Heart left ventricle (tissue), 16 donors: ENCODE data around the gene EIF2S3. TPM values are rescaled to one million over a fixed set of nuclear protein-coding genes. Genes with fewer than 3 reads are reported as not detected.

Experiments used
- ATAC-seq, 4 donors: fragments of 200-7000 bp; cut with Tn5 transposase; one replicate each; pipeline ENCODE4 v1.9.1; 2020 to 2022; ENCODE audit warnings: moderate library complexity in 4 of 4, mild to moderate bottlenecking in 3 of 4, moderate number of reproducible peaks in 1 of 4
- DNase-seq, 5 donors: peaks; one replicate each; pipeline ENCODE4 v3.0.0-alpha.2; 2020
- H3K27ac ChIP-seq, 12 donors: fragments of 200-600 bp; sonication (generic) in 4 of 12; one replicate each; pipeline versions ENCODE4 v1.5.0 to v1.8.0; 2016 to 2022; ENCODE audit warnings: mild to moderate bottlenecking in 2 of 12
- H3K27me3 ChIP-seq, 9 donors: fragments of 200-600 bp; sonication (generic) in 2 of 9; one replicate each; pipeline versions ENCODE4 v1.5.1 to v1.8.0; 2016 to 2022; ENCODE audit warnings: mild to moderate bottlenecking in 3 of 9
- H3K36me3 ChIP-seq, 9 donors: fragments of 200-600 bp; sonication (generic) in 2 of 9; one replicate each; pipeline versions ENCODE4 v1.5.0 to v1.8.0; 2018 to 2022; ENCODE audit warnings: mild to moderate bottlenecking in 2 of 9
- H3K4me1 ChIP-seq, 12 donors: fragments of 200-600 bp; sonication (generic) in 4 of 12; one replicate each; pipeline versions ENCODE4 v1.5.0 to v1.8.0; 2016 to 2022; ENCODE audit warnings: mild to moderate bottlenecking in 3 of 12
- H3K4me3 ChIP-seq, 12 donors: fragments of 200-600 bp; sonication (generic) in 4 of 12; one replicate each; pipeline versions ENCODE4 v1.5.0 to v1.8.0; 2017 to 2022; ENCODE audit warnings: mild to moderate bottlenecking in 9 of 12, moderate library complexity in 4 of 12
- H3K9me3 ChIP-seq, 12 donors: fragments of 200-600 bp; sonication (generic) in 4 of 12; one replicate each; pipeline versions ENCODE4 v1.5.0 to v1.8.0; 2016 to 2022; ENCODE audit warnings: mild to moderate bottlenecking in 1 of 12
- POLR2A ChIP-seq, 2 donors: fragments of 450-650 bp; IDR thresholded peaks; one replicate each; pipeline ENCODE4 v1.6.1; 2017; ENCODE audit warnings: antibody characterized with exemption in 2 of 2, mild to moderate bottlenecking in 2 of 2, moderate library complexity in 2 of 2
- WGBS, 4 donors: extraction: QIAGEN DNeasy Blood & Tissue Kit in 2 of 4; methylation state at CpG; one replicate each; pipeline versions ENCODE4 v1.1.5 to v1.1.7; 2013 to 2018; 5-methylcytosine and 5-hydroxymethylcytosine counted together
- intact Hi-C, 10 donors: fragments of 100-400 bp; cut with DNase I; formaldehyde crosslinking; loops; one replicate each; pipeline versions ENCODE4 v1.11.1 to v1.14.2; 2022
- polyA plus RNA-seq, 2 donors: library from polyadenylated mRNA; stranded (reverse); fragments of 200-250 nt; gene quantifications; one replicate each; pipeline ENCODE4 v1.2.3, GENCODE V29; 2013
- total RNA-seq, 9 donors: library from RNA; depleted of rRNA in 2 of 9; stranded (reverse); fragments of >200 nt in 2 of 9; fragmentation: NEBNext Ultra II Directional in 3 of 9; extraction: Animal tissue kit (Norgen Biotek cat#: 25700) in 3 of 9; gene quantifications; one replicate each; pipeline versions ENCODE4 v1.1.0 to v1.2.4, GENCODE V29; 2016 to 2023
- TF ChIP-seq, protein P1 (sequence below), 12 donors: fragments of 200-600 bp; sonication (generic) in 4 of 12; IDR thresholded peaks; one replicate each; pipeline versions ENCODE4 v1.5.0 to v1.8.0; 2018 to 2022; ENCODE audit warnings: antibody characterized with exemption in 12 of 12, mild to moderate bottlenecking in 5 of 12
- donor health status: ischemic (EF 13 %, LVEDD 7.1; RV severe dilation, severe dysfunction).
- donor health status: healthy with polysubstance abuse.
- donor health status: DM: no; HTN: yes; CAD: no.
- donor health status: DM: no; HTN: no; CAD: no.
- donor health status: ischemic (EF 25% LVEDD 6.9; RV normal size, moderate dysfunction).
- donor health status: ischemic (EF 25% LVEDD 5.7; RV mildly dilated, moderate dysfunction).
- donor health status: healthy.
- donor health status: DM: yes; HTN: yes; CAD: no.
- donor health status: ischemic (EF 35%, LVEDD 5.7; RV mildly dilated, moderate dysfunction).
- donor health status: nonischemic (EF 11% LVEDD 7.7; RV severe dilation, severe dysfunction).
- donor health status: DM: yes; HTN: yes; CAD: no.
- donor health status: PGD.
- donor health status: ischemic (EF 29% LVEDD 5.4; RV normal size, mild dysfunction).
- donor health status: nonischemic (EF 23%, LVEDD 6.1; RV moderate dilation, normal function).

The EIF2S3 gene
- total and polyA plus RNA-seq, 11 donors = 22.9 to 126 (median 82.5) TPM

GRCh38 chrX:24026432-24026831 is 28.3 kb upstream of the EIF2S3 start:
- DNase-seq = no peak
- Histone ChIP-seq H3K27ac (peak overlapping the region; percentile 90 to 97 (median 96)), H3K4me3 (peak overlapping the region in 11 of 12 donors; percentile 52 to 99 (median 85)), H3K36me3 (no peaks in the 10 kb centered on the region), H3K9me3 (no peaks in the 10 kb centered on the region), H3K4me1 (peaks cover 0 to 7% (median 0%) of the 10 kb centered on the region in 12 donors), H3K27me3 (peaks cover 0 to 51% (median 0%) of the 10 kb centered on the region in 9 donors)
- no peak for ATAC-seq
- TF ChIP-seq, protein P1, sequence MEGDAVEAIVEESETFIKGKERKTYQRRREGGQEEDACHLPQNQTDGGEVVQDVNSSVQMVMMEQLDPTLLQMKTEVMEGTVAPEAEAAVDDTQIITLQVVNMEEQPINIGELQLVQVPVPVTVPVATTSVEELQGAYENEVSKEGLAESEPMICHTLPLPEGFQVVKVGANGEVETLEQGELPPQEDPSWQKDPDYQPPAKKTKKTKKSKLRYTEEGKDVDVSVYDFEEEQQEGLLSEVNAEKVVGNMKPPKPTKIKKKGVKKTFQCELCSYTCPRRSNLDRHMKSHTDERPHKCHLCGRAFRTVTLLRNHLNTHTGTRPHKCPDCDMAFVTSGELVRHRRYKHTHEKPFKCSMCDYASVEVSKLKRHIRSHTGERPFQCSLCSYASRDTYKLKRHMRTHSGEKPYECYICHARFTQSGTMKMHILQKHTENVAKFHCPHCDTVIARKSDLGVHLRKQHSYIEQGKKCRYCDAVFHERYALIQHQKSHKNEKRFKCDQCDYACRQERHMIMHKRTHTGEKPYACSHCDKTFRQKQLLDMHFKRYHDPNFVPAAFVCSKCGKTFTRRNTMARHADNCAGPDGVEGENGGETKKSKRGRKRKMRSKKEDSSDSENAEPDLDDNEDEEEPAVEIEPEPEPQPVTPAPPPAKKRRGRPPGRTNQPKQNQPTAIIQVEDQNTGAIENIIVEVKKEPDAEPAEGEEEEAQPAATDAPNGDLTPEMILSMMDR (IDR thresholded peaks at IDR 0.05) = no peak
- TF ChIP-seq POLR2A (IDR thresholded peaks at IDR 0.05) = no peak
- 5 to 38% (median 22%) methylated on average over 13 of the region's 13 CpGs for WGBS, 4 donors
- intact Hi-C loops = loop anchor here in 4 of 10 donors (5.0 to 10.0 kb wide), 3 partner anchors 119 to 242 kb away; partner anchors contain the start of genes APOO (in 3 of the 4), CXorf58 (in 3 of the 4) and SAT1 (in 1 of the 4)

DNA sequence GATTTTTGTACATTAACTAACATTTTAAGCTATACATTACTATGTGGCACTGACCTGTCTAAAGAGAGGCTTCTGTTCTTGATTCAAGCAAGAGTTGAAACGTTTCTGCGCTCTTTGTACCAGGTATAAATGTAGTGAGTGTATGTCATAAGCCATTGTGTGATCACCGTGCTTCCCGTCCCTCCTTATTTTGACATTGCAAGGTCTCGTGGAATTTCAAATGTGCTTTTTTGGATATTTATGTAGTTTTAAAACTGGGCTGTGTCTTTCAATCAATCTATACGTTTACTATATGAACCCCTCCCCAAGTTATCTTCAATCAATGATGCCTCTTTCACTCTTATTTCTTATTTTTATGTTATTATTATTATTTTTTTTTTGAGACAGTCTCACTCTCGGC is 27.7 kb upstream of the EIF2S3 start, which contains the start of gene KLHL15:
TSS of gene KLHL15 (minus strand) at position 101 of the 400 bp plus-strand sequence. CDS start 20,493 bp downstream, outside the sequence.
- intact Hi-C loops = loop anchor here in 4 of 10 donors (5.0 to 10.0 kb wide), 3 partner anchors 120 to 242 kb away; partner anchors contain the start of genes APOO (in 3 of the 4), CXorf58 (in 3 of the 4) and SAT1 (in 1 of the 4)
- Histone ChIP-seq H3K9me3 (no peaks in the 10 kb centered on the region), H3K4me3 (peak within 1 kb of the TSS; percentile 45 to 99 (median 82)), H3K36me3 (no peaks in the 10 kb centered on the region), H3K4me1 (peaks cover 0 to 7% (median 0%) of the 10 kb centered on the region in 12 donors), H3K27ac (peak within 1 kb of the TSS; percentile 90 to 97 (median 96)), H3K27me3 (peaks cover 0 to 55% (median 0%) of the 10 kb centered on the region in 9 donors)
- TF ChIP-seq, protein P1 (IDR thresholded peaks at IDR 0.05) = no peak
- TF ChIP-seq POLR2A (IDR thresholded peaks at IDR 0.05) = no peak
- DNase-seq = no peak
- WGBS, 4 donors = 80 to 91% (median 85%) methylated on average over 7 of the region's 7 CpGs
- ATAC-seq = no peak

DNA sequence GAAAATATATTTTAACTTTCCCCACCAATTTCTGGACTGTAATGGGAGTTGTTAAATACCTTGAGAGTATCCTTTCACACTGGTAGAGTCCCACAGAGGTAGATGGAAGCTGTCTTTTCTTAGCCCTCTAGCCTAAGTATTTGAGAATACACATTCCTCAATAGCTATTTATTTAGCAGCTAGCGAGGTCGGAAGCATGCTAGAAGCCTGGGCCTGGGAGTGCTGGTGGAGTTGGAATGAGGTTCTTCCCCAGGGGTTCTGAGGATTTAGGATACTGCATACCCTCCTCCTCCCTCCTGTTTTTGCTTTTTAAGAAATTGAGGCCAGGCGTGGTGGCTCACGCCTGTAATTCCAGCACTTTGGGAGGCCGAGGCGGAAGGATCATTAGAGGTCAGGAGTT is 26.8 kb upstream of the EIF2S3 start:
- no peak for DNase-seq

DNA sequence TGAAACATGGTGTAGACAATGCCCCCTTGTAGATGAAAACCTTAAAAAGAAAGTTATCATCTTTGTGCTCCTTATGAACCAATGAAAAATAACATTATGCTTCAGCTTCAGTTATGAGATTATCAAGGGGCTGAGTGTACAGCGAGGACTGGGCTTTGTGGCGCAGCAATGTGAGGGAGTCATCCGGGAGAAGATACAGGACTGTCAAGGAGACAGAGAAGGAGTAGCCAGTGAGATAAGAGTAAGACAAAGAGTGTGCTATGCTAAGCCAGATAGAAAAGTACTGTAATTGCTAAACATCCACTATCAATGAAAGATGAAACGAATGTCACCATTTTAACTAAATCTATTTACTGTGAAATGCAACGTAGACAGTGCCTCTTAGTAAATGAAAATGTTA is 24.2 kb upstream of the EIF2S3 start:
- Histone ChIP-seq H3K9me3 (no peaks in the 10 kb centered on the region), H3K4me1 (no peaks in the 10 kb centered on the region), H3K27ac (no peak overlapping the region), H3K27me3 (peaks cover 0 to 60% (median 0%) of the 10 kb centered on the region in 9 donors), H3K4me3 (no peak overlapping the region), H3K36me3 (no peaks in the 10 kb centered on the region)
- no peak for DNase-seq
- no peak for ATAC-seq
- no peak for TF ChIP-seq POLR2A (IDR thresholded peaks at IDR 0.05)
- TF ChIP-seq, protein P1 (IDR thresholded peaks at IDR 0.05) = no peak
- intact Hi-C loops = loop anchor here in 1 of 10 donors (2.0 kb wide), 1 partner anchor 22 kb away; no protein-coding TSS in a partner anchor
- 66 to 79% (median 70%) methylated on average over 5 of the region's 5 CpGs for WGBS, 4 donors

More for the DNA sequence above, 26.8 kb upstream of the EIF2S3 start:
- no peaks in the 10 kb centered on the region for H3K9me3 ChIP-seq
- H3K36me3 ChIP-seq = no peaks in the 10 kb centered on the region
- 78 to 99% (median 92%) methylated on average over 6 of the region's 6 CpGs for WGBS, 4 donors
- H3K4me3 ChIP-seq = no peak overlapping the region
- H3K4me1 ChIP-seq = peaks cover 0 to 6% (median 0%) of the 10 kb centered on the region in 12 donors
- TF ChIP-seq, protein P1 (IDR thresholded peaks at IDR 0.05) = no peak
- no peak for TF ChIP-seq POLR2A (IDR thresholded peaks at IDR 0.05)
- no peak overlapping the region for H3K27ac ChIP-seq
- ATAC-seq = no peak
- intact Hi-C loops = loop anchor here in 4 of 10 donors (5.0 to 10.0 kb wide), 3 partner anchors 121 to 243 kb away; partner anchors contain the start of genes APOO (in 3 of the 4), CXorf58 (in 3 of the 4) and SAT1 (in 1 of the 4)
- H3K27me3 ChIP-seq = peaks cover 0 to 62% (median 0%) of the 10 kb centered on the region in 9 donors
